NCI-H187 (cell line): Measurements from ENCODE around the gene PCNT.
"Not testable (repeated sequence)": the region's sequence is repeated elsewhere in the genome, so short reads cannot be mapped to it uniquely, and the experiment has no call there.

ENCODE experiments used
- DNase-seq, 2 experiments: peaks; one replicate each; lab custom pipeline; 2025; lab: John Stamatoyannopoulos, UW

PCNT gene

GRCh38 chr21:46304955-46305354 is 19.0 kb upstream of the PCNT start:
- DNase-seq = no peak

GRCh38 chr21:46307625-46308024 is 16.3 kb upstream of the PCNT start:
- no peak for DNase-seq

- DNase-seq = no peak
These were observed 15.5 kb upstream of the PCNT start for GRCh38 chr21:46308431-46308830.

GRCh38 chr21:46310260-46310659 is 13.7 kb upstream of the PCNT start:
- DNase-seq = not testable (repeated sequence)

GRCh38 chr21:46311568-46311967 is 12.4 kb upstream of the PCNT start:
- DNase-seq = no peak

- DNase-seq = no peak
These were observed 11.0 kb upstream of the PCNT start for GRCh38 chr21:46312949-46313348.

- DNase-seq = no peak
These were observed 9.4 kb upstream of the PCNT start for GRCh38 chr21:46314441-46315020.

GRCh38 chr21:46316708-46317324 is 7.1 kb upstream of the PCNT start:
- DNase-seq = no peak

- DNase-seq = peak; percentile 29 to 50
These were observed 6.1 kb upstream of the PCNT start for GRCh38 chr21:46317710-46318463.

GRCh38 chr21:46318464-46318845 is 5.5 kb upstream of the PCNT start:
- no peak for DNase-seq

GRCh38 chr21:46319186-46319585 is 4.8 kb upstream of the PCNT start:
- no peak for DNase-seq

GRCh38 chr21:46320331-46320801 is 3.6 kb upstream of the PCNT start:
- DNase-seq = no peak

- DNase-seq = peak in 1 of 2 experiments; percentile 31
These were observed 1.4 kb upstream of the PCNT start for GRCh38 chr21:46322351-46323226.

- DNase-seq = no peak
These were observed 688 bp upstream of the PCNT start for GRCh38 chr21:46323227-46323709.

- peak; percentile 61 to 82 for DNase-seq
These were observed 575 bp downstream of the PCNT start for GRCh38 chr21:46324390-46325072.

GRCh38 chr21:46325073-46325912 is 1.3 kb downstream of the PCNT start:
- peak; percentile 10 to 20 for DNase-seq

GRCh38 chr21:46326110-46326703 is 2.3 kb downstream of the PCNT start:
- DNase-seq = no peak

- DNase-seq = no peak
These were observed 3.8 kb downstream of the PCNT start for GRCh38 chr21:46327711-46328110.

- no peak for DNase-seq
These were observed 4.2 kb downstream of the PCNT start for GRCh38 chr21:46328151-46328550.

- DNase-seq = no peak
These were observed 5.8 kb downstream of the PCNT start for GRCh38 chr21:46329796-46330195.
